Endothelial cell (in vitro differentiated cells): ENCODE results near the gene MIB2. TPM values are rescaled to one million over a fixed set of nuclear protein-coding genes. Genes with fewer than 3 reads are reported as not detected.

Source experiments
- DNase-seq: peaks from one replicate; pipeline ENCODE4 v3.0.0; 2021; ENCODE audit warnings: low spot score
- H3K27ac Mint-ChIP-seq: one replicate; pipeline ENCODE4 v1.8.0; 2021; ENCODE audit warnings: mixed read lengths, inconsistent platforms; ENCODE audit not compliant: unreplicated experiment
- H3K27me3 Mint-ChIP-seq: one replicate; pipeline ENCODE4 v1.8.0; 2021; ENCODE audit warnings: mild to moderate bottlenecking, moderate library complexity, mixed read lengths, inconsistent platforms; ENCODE audit not compliant: unreplicated experiment
- H3K36me3 Mint-ChIP-seq: one replicate; pipeline ENCODE4 v1.8.0; 2021; ENCODE audit warnings: mild to moderate bottlenecking, low read depth, mixed read lengths, inconsistent platforms; ENCODE audit not compliant: unreplicated experiment
- H3K4me1 Mint-ChIP-seq: one replicate; pipeline ENCODE4 v1.8.0; 2021; ENCODE audit warnings: mild to moderate bottlenecking, mixed read lengths, inconsistent platforms; ENCODE audit not compliant: unreplicated experiment
- H3K4me3 Mint-ChIP-seq: one replicate; pipeline ENCODE4 v1.8.0; 2021; ENCODE audit warnings: mild to moderate bottlenecking, mixed read lengths, inconsistent platforms; ENCODE audit not compliant: unreplicated experiment
- H3K9me3 Mint-ChIP-seq: one replicate; pipeline ENCODE4 v1.8.0; 2021; ENCODE audit warnings: mixed read lengths, inconsistent platforms; ENCODE audit not compliant: unreplicated experiment
- CTCF ChIP-seq: fragments of 200-600 bp; sonication (generic); IDR thresholded peaks from one replicate; pipeline ENCODE4 v1.5.0; 2021; ENCODE audit warnings: antibody characterized with exemption; ENCODE audit not compliant: unreplicated experiment
- total RNA-seq: library from RNA; stranded (reverse); fragmentation: NEBNext Ultra II Directional; extraction: Animal tissue kit (Norgen Biotek cat#: 25700); gene quantifications from one replicate; pipeline ENCODE4 v1.2.1, GENCODE V29; 2021; ENCODE audit not compliant: unreplicated experiment

The MIB2 gene
- total RNA-seq, 1 donor from 2014 or later = 84.4 TPM

DNA sequence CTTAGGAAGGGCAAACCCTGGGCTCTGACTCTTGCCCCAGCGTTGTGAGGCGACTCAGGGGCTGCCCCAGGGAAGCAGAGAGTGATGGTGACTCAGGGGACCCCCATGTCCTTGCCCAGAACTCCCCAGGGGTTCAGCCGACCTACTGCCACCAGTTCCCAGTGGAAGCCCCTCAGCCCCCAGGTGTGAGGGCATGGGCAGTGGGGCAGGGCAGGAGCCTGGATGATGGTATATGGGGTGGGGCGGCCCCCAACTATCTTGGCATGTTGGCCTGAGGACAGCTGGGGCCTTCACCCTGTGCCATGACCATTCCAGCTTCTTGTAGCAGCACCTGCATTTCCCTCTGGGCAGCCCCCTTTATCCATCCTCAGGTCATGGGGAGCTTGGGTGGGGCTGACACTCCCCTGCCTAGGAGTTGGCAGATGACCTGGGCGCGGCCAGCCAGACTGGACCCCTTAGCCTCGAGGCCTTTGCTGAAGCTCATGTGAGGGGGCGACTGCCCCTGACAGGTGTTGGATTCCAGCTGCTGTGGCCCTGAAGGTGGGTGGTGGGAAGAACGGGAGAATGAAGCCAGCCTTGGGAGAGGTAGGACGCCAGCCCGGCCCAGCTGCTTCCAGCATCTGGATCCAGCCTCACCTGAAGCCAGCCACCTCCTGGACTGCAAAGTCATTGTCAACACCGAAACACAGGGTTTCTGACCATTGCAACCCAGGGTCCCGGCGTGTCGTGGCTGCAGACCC, 13.6 kb upstream of the MIB2 start:
- Mint-ChIP-seq H3K4me3 (no peak overlapping the region), H3K27me3 (peaks cover 10% of the 10 kb centered on the region), H3K36me3 (peaks cover 1% of the 10 kb centered on the region), H3K27ac (no peak overlapping the region), H3K9me3 (no peaks in the 10 kb centered on the region), H3K4me1 (no peaks in the 10 kb centered on the region)
- no peak for DNase-seq
- TF ChIP-seq CTCF = no peak

DNA sequence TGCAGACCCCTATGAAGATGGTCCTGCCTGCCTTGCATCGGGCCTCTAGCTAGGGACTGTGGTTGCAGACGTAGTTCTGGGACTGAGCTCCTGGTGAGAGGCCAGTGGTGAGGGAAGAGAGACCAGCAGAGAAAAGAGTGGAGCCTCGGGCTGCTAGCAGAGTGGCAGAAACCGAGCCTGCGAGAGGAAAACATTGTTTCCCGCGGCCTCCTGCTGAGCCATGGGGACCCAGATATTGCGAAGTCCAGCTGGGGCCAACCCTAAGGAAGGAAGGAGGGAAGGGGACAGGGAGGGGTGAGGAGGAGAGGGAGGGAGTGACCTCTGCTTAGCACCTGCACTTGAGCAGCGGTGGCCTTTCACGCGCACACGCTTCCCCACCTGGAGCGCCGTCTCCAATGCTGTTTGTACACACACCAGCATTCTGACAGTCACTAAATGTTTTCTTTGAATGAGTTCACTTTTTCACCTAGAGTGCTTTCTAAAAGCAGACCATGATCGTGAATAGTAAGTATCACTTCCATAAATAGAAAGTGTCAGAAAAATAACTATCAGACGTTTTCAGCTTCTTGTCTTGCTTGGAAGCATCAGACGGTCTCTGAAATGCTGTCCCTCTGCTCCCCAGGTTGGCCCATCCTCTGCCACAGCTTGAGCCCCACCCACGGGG, 12.9 kb upstream of the MIB2 start:
- peaks cover 2% of the 10 kb centered on the region for H3K4me1 Mint-ChIP-seq
- no peak for DNase-seq
- H3K36me3 Mint-ChIP-seq = peaks cover 5% of the 10 kb centered on the region
- no peaks in the 10 kb centered on the region for H3K9me3 Mint-ChIP-seq
- peaks cover 10% of the 10 kb centered on the region for H3K27me3 Mint-ChIP-seq
- no peak for TF ChIP-seq CTCF
- no peak overlapping the region for H3K27ac Mint-ChIP-seq
- H3K4me3 Mint-ChIP-seq = no peak overlapping the region

DNA sequence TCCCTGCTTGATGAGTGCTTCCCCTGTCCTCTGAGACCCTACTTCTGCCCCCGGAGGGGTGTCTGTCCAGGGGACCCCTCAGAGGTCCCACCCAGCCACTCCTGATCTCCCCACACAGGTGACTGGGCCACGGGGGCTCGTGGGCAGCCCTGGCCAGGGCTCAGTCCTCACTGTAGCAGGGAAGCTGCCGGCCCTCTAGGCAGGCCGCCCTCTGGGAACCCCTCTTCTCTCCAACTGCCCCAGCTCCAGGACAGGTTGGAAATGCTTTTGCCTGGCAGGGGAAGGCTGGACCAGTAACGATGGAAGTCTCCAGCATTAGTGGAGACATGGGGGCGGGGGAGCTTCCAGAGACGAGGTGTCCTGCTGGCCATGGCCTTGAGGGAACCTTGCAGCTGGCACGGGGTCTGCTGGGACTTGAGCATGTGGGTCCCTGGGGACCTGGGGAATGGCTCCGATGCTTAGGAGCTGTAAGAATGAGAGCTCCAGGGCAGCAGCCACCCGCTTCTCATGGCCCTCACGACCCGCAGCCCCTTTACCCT, 12.3 kb upstream of the MIB2 start:
- Mint-ChIP-seq H3K4me1 (peaks cover 2% of the 10 kb centered on the region), H3K4me3 (no peak overlapping the region), H3K27ac (no peak overlapping the region), H3K9me3 (no peaks in the 10 kb centered on the region), H3K36me3 (peaks cover 8% of the 10 kb centered on the region), H3K27me3 (peaks cover 12% of the 10 kb centered on the region)
- no peak for DNase-seq
- no peak for TF ChIP-seq CTCF

DNA sequence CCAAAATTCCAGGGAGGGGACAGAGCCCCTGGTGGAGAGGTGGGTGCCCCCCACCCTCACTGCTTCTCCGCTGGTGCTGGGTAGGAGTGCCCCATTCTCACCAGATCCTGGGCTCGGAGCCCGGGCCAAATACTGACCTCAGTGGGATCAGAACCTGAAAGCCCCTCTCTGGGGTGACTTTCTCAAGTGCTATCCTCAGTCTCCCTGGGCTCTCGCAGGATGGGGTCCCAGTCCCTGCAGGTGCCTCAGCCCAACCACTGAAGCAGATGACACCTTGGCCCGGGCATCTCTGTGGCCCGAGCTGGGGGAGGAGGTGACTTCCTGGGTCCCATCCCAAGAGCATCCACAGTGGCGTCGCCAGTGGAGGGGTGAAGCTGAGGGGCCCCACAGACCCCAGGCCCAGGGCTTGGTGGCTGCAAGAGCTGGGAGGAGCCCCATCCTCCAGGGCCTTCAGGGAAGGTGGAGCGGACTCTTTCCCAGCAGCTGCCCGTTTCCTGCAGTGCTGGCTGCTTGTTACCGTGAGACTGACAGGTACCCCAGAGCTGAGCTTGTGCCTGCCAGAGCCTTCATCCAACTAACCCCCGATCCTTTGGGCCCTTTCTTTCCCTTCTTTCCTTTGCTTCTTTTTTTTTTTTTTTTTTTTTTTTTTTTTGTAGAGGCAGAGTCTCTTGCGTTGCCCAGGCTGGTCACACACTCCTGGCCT, 11.5 kb upstream of the MIB2 start:
- DNase-seq = peak; percentile 4
- no peak for TF ChIP-seq CTCF
- H3K4me3 Mint-ChIP-seq = peak overlapping the region; percentile 59
- peaks cover 8% of the 10 kb centered on the region for H3K36me3 Mint-ChIP-seq
- no peak overlapping the region for H3K27ac Mint-ChIP-seq
- peaks cover 2% of the 10 kb centered on the region for H3K4me1 Mint-ChIP-seq
- no peaks in the 10 kb centered on the region for H3K9me3 Mint-ChIP-seq
- H3K27me3 Mint-ChIP-seq = peaks cover 9% of the 10 kb centered on the region
